GM18499 (cell line): ENCODE measurements around the gene GCLC.

Source experiments
- ATAC-seq: cut with Tn5 transposase; IDR thresholded peaks from one replicate; pipeline ENCODE4 v1.9.1; 2021; ENCODE audit warnings: moderate number of reproducible peaks; ENCODE audit not compliant: insufficient read depth, unreplicated experiment

Gene GCLC

DNA sequence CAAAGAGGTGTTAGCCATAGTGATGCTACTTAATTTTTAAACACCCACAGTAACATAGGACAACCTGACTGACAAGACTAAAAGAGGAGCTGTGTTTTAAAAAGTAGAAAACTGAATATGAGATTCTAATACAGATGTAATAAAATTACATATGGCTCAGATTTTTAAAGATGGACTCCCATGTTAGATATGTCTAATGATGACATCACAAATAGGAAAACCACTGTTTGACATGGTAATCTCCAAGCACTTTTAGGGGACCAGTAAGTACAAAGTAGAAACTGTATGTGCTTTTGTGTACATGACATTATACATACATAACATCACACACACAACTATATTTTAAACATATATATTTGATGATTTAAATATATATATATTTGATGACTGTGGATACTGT lies 16.8 kb downstream of the GCLC start:
- ATAC-seq, result no peak

DNA sequence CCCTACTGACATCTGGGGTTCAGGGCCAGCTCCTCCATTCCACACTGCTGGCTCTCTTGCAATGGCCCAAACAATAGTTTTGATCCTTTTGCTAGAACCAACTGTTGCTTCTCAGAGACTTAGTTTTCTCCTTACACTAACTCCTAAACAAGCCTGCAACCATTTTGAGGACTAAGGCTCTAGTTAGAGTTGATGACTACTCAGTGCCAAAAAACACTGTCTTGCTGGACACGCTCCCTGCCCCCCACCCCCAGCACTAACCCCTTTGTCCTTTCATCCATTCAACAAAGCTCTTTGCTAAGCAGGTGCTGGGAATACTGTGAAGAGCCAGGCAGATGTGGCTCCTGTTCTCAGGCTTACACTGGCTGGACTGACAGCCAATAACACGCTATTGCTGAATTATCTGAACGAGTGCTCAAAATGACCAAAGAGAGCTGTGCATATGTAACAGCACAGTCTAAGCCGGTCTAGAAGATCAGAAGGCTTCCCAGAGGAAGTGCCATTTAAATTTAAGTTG lies 17.6 kb downstream of the GCLC start:
- no peak for ATAC-seq

DNA sequence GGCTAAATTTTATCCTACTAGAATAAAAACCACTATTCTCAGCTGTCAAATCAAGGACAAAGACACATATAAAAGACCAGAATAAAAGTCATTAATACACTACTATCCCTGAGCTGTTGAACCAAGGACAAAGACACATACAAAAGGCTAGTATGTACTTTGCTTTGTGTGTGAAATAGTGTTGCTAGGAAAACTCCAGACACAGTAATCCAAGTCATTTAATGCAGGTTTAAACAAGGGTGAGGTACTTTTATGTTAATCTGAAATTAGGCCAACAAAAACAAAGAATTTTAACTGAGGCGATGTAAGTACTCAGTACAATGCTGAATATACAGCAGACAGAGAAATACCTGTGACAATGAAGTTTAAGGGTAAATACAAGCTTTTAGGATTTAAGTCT lies 18.9 kb downstream of the GCLC start:
- ATAC-seq, result no peak

DNA sequence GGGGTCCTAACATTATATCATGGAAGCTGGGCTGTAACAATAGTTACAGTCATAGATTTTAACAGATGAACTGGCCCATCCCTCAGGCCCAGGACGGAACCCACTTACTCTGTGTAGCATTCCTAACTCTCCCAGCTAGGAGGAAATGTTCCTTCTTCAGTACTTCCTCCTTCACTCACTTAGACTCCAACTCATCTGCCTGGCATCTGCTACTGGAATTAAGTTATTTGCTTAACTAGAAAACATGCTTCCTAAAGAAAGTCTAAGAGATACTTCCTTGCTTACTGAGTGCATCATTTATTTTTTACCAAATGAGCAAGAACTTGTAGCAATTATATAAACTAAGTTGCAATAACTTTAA lies 20.5 kb downstream of the GCLC start:
- ATAC-seq, result no peak

DNA sequence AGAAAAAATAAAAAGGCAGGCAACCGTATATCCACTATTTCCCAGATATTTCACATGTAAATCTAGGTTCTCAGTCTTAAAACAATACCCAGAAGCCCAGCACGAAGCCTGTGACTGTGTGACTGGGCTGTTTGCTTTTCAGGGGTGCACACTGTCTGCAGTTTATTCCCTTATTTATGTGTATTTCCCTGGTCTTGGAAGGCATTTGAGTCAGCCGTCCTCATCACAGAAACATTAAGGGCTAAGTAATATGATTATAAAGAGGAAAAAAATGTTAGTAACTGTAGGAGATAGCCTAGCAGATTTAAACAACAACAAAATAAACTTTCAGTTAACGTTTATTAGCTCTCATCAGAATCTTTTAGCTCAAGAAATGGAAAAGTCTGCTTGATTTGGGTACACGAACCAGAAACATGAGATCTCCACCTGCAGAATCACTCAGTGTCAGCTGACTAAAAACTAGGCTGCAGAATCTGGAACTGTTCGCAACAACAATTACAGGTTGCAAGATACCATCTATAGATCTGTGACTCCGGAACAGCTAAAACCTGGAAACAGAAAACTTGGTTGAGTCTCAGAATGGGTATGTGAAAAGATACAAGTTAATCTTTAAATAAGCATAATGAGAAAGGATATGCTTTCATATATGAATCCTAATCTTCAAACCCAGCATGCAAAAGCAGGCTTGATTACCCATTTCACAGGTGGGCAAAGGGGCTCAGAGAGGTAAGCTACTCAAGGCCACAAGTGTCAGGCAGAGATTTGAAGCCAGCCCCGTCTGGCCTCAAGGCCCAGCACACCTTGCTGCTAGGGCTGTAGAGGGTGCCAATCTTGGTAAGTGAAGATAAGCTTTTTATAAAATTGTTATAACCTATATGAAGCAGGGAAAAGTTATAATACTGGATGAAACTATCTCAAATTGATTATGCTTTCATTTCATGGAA lies 21.1 kb downstream of the GCLC start:
- no peak for ATAC-seq

DNA sequence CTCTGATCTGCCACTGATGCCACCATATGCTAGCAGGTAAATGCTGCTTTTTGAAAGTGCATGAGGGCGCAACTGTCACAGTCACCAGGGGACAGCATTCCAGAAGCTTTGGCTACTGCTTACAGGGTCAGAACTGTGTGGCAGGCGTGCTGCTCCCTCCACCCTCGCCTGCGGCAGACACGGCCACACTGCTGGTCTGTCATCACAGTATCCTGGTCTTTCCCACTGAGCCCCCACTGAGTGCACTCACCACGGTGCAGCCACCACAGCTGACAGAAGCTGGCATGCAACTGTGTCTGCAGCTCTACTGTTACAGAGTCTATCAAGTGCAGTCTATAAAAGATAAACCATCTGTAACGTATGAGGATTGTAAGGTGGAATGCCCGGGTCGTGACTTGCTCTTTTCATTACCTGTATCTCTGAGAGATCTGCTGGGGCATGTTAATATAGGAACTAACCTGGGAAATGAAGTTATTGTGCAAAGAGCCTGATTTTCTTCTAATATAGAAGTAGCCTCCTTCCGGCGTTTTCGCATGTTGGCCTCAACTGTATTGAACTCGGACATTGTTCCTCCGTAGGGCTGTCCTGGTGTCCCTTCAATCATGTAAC lies 24.5 kb downstream of the GCLC start:
- no peak for ATAC-seq

- no peak for ATAC-seq
Measured at GRCh38 chr6:53518862-53519261, 26.0 kb downstream of the GCLC start.

- ATAC-seq, result no peak
Measured at GRCh38 chr6:53517021-53517420, 27.9 kb downstream of the GCLC start.

- no peak for ATAC-seq
Measured at GRCh38 chr6:53514677-53515076, 30.2 kb downstream of the GCLC start.

GRCh38 chr6:53513519-53513966 lies 31.4 kb downstream of the GCLC start:
- no peak for ATAC-seq

DNA sequence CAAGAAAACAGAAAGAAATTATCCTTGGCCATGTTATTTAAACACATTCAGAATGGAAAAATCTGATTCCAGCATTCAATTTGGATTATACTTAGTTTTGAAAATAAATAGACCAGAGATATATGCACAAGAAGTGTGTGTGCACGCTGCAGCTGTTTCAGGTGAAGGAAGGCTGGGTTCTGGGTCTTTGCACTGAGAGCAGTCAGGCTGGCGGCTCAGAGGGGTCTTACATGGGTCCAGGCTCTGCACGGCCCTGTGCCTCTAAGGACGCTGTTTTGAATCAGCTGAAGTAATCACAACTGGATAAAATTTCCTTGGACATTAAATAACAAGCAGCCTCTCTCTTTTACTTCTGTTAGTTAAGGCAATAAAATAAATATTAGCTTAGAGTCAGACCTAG lies 31.8 kb downstream of the GCLC start:
- ATAC-seq, result no peak

DNA sequence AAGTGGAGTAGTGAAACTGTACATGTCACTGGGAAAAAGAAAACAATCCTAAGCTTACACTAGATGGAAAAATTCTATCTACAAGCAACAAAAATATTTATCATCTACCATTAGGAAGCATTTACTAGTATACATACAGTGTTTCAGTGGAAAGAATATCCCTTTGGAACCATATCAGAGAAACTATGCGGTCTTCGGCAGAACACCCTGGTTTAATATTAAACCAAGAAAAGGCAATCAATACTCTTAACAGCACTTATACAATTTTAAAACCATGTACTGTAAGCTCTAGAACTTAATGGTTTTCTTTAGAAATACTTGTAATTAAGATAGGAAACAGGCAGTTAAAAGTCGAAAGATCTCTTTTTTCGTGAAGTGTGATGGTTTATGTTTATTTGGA lies 32.3 kb downstream of the GCLC start:
- no peak for ATAC-seq

GRCh38 chr6:53510746-53511145 lies 34.2 kb downstream of the GCLC start:
- ATAC-seq, result no peak

GRCh38 chr6:53506872-53507271 lies 38.0 kb downstream of the GCLC start:
- no peak for ATAC-seq

DNA sequence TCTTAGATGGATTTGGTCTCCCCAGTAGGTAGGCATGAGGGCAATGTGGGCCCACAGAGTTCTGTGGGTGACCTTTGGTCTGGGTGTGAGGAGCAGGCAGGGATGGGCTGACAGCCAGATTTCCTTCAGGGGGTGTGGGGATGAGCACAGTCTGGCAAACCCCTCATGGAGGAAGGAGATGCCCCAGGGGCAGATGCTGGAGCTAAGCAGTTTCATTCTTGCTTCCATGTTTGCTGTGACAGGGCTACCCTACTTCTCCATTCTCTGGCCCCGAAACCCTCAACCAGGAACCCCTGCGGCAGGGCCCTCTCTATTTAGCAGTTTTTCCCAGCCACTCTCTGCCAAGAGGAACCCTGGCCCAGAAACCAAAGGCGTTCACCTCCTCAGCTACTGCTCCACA lies 40.4 kb downstream of the GCLC start:
- no peak for ATAC-seq

DNA sequence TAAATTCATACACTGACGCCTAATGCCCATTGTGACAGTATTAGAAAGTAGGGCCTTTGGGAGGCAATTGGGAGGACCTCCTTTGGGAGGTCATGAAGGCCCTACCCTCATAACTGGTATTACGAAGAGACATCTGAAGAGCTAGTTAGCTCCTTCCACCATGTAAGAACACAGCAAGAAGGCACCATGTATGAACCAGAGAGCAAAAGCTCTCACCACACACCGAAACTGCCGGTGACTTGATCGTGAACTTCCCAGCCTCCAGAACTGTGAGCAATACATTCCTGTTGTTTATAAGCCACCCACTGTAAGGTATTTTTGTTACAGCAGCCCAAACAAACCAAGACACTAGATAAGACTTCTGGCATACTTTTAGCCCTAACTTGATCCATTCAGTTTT lies 41.8 kb downstream of the GCLC start:
- no peak for ATAC-seq

DNA sequence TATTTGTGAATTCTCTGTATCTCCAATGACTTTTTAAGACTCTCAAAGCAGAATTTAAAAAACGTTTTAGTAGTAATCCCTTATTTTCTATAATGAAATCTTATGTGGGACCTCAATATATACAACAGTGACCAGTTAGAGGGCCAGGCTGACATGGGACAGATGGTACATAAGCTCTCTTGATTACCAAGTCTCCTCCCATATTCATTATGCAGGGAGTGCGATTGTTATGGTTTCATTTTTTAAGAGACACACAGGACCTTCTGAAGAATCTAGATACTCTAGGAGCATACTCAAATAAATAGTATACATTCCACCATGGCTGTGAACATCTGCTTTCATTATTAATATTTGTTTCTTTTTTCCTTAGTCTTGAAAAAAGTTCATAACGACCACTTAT lies 43.5 kb downstream of the GCLC start:
- no peak for ATAC-seq

DNA sequence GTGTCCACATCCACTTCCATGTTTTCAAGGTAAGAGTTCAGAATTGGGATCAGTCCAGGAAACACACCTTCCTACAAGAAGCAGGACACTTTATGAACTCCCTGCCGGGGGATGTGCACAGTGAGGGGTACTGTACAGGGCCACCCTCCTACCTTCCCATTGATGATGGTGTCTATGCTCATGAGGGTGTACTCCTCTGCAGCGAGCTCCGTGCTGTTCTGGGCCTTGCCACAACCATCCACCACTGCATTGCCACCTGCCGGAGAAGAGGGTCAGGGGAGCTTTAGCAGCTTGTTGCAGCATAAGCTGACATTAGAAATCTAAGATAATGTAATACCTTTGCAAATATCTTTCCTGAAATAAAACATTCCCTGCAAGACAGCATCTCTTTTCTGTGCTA lies 44.8 kb downstream of the GCLC start:
- no peak for ATAC-seq

DNA sequence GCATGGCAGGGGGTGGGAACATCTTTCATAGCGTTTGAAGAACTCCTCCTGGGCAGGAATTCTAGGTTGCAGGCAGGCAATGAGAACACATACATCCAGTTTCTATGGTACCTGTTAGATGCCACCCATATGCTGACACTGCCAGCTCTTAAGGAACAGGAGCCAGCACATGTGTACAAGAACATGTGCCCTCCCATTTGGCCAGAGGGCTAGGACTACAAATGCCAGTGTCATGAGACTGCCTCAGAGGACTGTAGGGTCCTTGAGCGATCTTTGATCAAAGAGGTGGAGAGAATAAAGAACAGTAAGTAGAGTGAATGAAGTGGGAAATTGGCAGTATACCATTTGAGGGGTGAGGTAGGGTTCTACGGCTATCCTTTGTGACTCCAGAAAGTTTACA lies 45.8 kb downstream of the GCLC start:
- no peak for ATAC-seq

DNA sequence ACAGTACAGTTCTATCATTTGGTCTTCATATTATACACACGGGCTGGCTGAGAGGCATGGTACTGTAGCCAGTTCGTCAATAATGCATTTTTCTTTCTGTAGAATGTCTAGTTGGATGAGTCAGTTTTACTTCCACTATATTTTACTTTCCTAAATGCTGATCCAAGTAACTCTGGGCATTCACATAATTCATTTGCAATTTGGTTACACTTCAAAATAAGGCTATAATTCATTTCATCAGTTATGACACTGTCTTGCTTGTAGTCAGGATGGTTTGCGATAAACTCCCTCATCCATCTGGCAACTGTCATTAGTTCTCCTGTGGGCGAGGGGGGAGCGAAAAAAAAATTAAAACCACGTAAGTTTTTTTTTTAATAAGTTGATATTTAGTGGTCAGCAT lies 46.3 kb downstream of the GCLC start:
- ATAC-seq, result no peak

DNA sequence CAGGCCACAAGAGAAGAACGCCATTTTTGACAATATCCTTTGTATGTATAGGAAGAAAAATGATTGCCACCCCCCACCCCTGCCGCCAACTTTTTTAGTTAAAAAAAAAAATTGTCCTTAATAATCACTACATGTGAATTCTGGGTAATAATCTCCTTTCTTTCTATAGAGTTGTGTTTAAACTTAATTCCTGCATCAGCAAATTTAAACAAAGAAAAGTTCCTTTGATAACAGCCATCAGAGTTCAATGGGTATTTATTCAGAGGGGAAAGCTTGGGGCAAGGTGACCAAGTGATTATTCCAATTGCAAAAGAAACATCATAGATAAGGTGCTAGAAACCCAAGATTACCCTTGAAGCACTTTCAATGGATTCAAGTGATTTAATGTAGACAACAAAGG lies 47.0 kb downstream of the GCLC start:
- no peak for ATAC-seq
